Measurements from ENCODE around the gene CA10. TPM values are rescaled to one million over a fixed set of nuclear protein-coding genes. Genes with fewer than 3 reads are reported as not detected.

The CA10 gene
- total and polyA plus RNA-seq, 2 of the 4 experiments (the other 2 are of a cell fraction) = not detected

GRCh38 chr17:51725185-51725584 lies 433.3 kb downstream of the CA10 start:
- no peak overlapping the region for H2BK120ac ChIP-seq (ENCODE audit: low read depth, low read length)
- CTCF ChIA-PET = no interaction called here
- BruUV-seq (replicated peaks) = no TSS peak
- dilution Hi-C loops (cut with HindIII; ENCODE audit: low sequenced_read_pairs, unreplicated experiment) = no loop called here
- H3K4ac ChIP-seq (ENCODE audit: low read depth, low read length) = no peak overlapping the region
- H4K91ac ChIP-seq (ENCODE audit: insufficient read depth, low read depth, low read length) = no peak overlapping the region
- intact Hi-C loops (cut with micrococcal nuclease) = no loop called here
- no peak overlapping the region for H2AK5ac ChIP-seq (ENCODE audit: low read depth, low read length)
- no peak overlapping the region for H2BK5ac ChIP-seq (ENCODE audit: low read depth, low read length, poor library complexity, severe bottlenecking)
- H2BK15ac ChIP-seq (ENCODE audit: low read depth, low read length) = no peak overlapping the region
- no peak overlapping the region for H2AK9ac ChIP-seq (replicated peaks; ENCODE audit: low read depth, low read length, poor library complexity)
- no peak overlapping the region for H3K9ac ChIP-seq (ENCODE audit: low read depth, low read length)
- H3K27me3 ChIP-seq (ENCODE audit: control insufficient read depth, insufficient read depth, low read length) = no peaks in the 10 kb centered on the region
- H3K4me3 ChIP-seq (ENCODE audit: insufficient read depth, low read depth, low read length) = no peak overlapping the region
- no peak overlapping the region for H3K18ac ChIP-seq (ENCODE audit: low read depth, low read length)
- H3K27ac ChIP-seq (ENCODE audit: insufficient read depth, low read length) = no peak overlapping the region
- no peak overlapping the region for H3K14ac ChIP-seq (replicated peaks; ENCODE audit: low read depth, low read length)
- no peaks in the 10 kb centered on the region for H3K79me1 ChIP-seq (ENCODE audit: low read depth in 1 of 2, low read length in 2 of 2)
- no peak overlapping the region for H3K23ac ChIP-seq (ENCODE audit: low read depth, low read length)
- ATAC-seq (ENCODE audit: low read depth) (no peak), DNase-seq (no peak)
- H3K36me3 ChIP-seq (ENCODE audit: control insufficient read depth, insufficient read depth, low read length) = no peaks in the 10 kb centered on the region
- H3K56ac ChIP-seq (ENCODE audit: extremely low read depth, insufficient read depth, low read length) = no peak overlapping the region
- no peaks in the 10 kb centered on the region for H3K9me1 ChIP-seq (ENCODE audit: insufficient read depth, low read length)
- H4K20me1 ChIP-seq (ENCODE audit: insufficient read depth, low read length) = no peaks in the 10 kb centered on the region
- no peak overlapping the region for H4K5ac ChIP-seq (ENCODE audit: low read depth, low read length)
- TF ChIP-seq FOS (IDR thresholded peaks at IDR 0.05; ENCODE audit: low read depth, low read length) = no peak
- H3K4me2 ChIP-seq (ENCODE audit: low read depth, low read length) = no peak overlapping the region
- no CpG with 5 or more reads among the region's 3 CpGs for whole genome bisulfite sequencing, 2 experiments (ENCODE audit: extremely low coverage in 2 of 2, insufficient read length in 1 of 2)
- no peak overlapping the region for H4K8ac ChIP-seq (ENCODE audit: low read depth in 2 of 2, low read length in 2 of 2)
- H2BK20ac ChIP-seq (ENCODE audit: low read depth, low read length) = no peak overlapping the region
- H3K4me1 ChIP-seq (ENCODE audit: control insufficient read depth, insufficient read depth, low read length) = no peaks in the 10 kb centered on the region
- POLR2A ChIA-PET (ENCODE audit: unreplicated experiment) = no interaction called here
- in situ Hi-C loops (cut with MboI; ENCODE audit: low sequenced_read_pairs) = no loop called here
- H3K9me3 ChIP-seq (ENCODE audit: control insufficient read depth, insufficient read depth, low read length) = peaks cover 10% of the 10 kb centered on the region
- H2AFZ ChIP-seq (replicated peaks; ENCODE audit: low read length, poor library complexity) = no peak overlapping the region
